Activated CD4-positive, alpha-beta T cell treated with anti-CD3 and anti-CD28 coated beads, Interleukin-2, amount 50 U/mL, for 48 hours (primary cell): ENCODE results near the gene ROGDI.

Experiments used
- DNase-seq, 2 experiments: peaks; one replicate each; pipeline ENCODE4 v3.0.0-alpha.2; 2020

ROGDI gene

GRCh38 chr16:4801962-4802658, at the start of gene ROGDI:
ROGDI (minus strand) TSS chr16:4802633; CDS start chr16:4802571, 62 bp downstream.
- peak; percentile 76 to 80 for DNase-seq

- DNase-seq: no peak
Observed at GRCh38 chr16:4850211-4850610, 47.8 kb upstream of the ROGDI start.

DNA sequence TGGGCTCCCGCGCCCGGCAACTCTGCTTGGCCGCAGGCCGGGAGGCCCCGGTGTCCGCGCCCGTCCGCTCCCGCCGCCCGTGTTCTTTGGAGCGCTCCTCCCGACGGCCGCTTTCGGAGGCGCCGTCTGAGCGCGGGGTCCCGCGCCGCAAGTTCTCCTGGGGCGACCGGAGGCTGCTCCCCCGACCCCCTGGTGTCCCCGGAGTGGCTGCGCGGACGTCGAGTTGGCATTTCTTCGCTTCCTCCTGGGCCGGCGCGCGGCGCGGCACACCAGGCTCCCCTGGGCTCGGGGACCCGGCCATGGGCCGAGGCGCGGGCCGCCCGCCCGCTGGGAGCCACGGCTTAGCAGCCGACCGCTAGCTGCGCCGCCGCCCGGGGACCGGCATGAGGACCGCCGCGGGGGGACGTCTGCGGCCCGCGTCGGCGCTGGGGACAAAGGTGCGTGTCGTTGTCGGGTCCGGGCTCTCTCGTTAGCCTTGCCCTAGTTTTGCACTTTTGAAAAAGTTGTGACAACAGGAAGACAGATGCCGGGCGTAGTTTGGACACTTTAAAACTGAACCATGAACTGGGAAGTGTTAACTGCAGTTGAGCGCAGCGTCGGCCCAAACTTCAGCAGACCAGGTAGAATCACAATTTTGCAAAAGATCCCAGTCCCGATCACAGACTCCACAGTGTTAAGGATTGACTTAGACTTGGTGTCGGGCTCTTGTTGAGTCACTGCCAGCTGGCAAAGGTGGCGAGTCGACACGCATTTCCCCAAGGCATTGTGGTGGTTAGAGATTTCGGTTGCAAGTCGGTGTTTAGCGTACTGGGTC, 45.5 kb upstream of the ROGDI start:
- DNase-seq: peak; percentile 26 to 52

DNA sequence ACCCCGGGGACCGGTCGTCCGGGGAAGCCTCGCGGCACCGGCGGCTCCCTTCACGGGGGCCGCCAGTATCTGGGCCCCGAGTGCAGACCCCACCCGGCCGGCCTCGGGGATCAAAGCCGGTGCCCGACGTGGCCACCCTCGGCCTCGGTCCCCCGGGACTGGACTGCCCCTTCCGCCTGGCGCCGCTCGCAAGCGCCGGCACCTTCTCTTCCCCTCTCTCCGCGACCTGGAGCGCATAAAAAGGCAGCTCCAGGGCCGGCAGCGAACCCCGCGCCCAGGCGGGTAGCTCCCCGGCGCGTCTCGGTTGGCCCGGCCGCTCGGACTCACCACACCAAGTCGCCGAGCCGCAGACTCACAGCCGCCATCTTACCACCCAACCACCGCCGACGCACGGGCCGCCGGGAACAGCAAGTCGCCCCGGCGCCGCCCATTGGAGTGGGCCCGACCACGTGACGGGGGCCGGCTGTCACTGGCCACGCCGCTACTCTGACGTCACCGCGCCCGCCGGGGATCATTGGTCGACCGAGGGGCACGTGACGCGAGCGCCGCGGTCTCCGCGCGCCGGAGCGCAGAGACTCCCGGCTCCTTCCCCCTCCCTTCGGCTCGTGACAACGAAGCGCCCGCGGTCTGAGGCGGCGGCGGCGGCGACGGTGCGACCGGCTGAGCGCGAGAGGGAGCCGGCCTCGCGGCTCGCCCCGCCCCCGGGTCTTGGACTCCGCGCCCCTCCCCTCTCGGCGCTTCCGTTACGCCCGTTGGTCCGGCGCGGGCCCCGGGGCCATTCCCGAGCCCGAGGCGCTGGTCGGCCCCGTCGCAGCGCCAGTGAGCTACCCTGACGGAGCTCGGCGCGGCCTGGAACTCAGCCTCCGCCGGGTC, 44.7 kb upstream of the ROGDI start, which contains the start of the genes GLYR1 and UBN1:
Gene GLYR1, minus strand, starts transcription at position 388 of the 873 bp plus-strand sequence. Its CDS starts 23 bp downstream, at position 365.
Gene UBN1, plus strand, starts transcription at position 581 of the 873 bp plus-strand sequence. CDS start 5,437 bp downstream, outside the sequence.
- DNase-seq: peak; percentile 100

DNA sequence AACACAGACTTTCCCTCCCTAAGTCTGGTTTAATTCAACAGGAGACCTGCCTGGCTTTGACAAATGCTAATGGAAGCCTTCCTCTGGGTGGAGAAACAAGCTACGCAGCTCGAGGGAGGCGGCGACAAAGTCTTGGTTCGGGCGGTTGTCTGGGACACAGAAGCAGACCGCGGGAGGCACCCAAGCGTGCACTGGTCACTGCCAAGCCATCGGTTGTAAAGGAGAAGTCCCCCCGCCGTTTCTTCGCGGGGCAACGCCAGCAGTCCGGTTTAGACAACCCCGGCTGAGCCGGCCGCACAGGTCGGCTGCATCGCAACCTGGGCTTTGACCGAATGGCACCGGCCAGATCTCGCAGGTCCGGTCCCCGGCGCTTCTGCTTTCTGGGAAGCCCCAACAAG, 44.1 kb upstream of the ROGDI start:
- peak; percentile 26 to 41 for DNase-seq

DNA sequence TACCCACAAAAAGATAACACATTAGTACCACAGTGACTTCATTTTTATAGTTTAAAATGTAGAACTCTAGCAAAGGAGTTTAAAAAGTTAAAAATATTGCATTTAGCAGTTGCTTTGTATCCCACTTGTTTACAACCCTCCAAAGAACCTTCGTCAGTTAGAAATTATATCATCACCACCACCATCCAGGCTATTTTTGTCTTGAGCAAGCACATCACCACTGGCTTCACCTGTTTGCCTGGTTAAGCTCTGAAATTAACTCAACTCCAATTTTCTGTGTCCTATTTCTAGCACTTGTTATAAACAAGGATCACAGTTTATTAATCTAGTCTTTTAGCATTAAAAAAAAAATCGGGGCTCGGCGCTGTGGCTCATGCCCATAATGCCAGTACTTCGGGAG, 38.6 kb upstream of the ROGDI start:
- no peak for DNase-seq

- DNase-seq: no peak
Observed at GRCh38 chr16:4839942-4840341, 37.5 kb upstream of the ROGDI start.

GRCh38 chr16:4837733-4838501, 35.5 kb upstream of the ROGDI start:
- DNase-seq: no peak

GRCh38 chr16:4836727-4837126, 34.3 kb upstream of the ROGDI start:
- no peak for DNase-seq

GRCh38 chr16:4833584-4833983, 31.2 kb upstream of the ROGDI start:
- no peak for DNase-seq

DNA sequence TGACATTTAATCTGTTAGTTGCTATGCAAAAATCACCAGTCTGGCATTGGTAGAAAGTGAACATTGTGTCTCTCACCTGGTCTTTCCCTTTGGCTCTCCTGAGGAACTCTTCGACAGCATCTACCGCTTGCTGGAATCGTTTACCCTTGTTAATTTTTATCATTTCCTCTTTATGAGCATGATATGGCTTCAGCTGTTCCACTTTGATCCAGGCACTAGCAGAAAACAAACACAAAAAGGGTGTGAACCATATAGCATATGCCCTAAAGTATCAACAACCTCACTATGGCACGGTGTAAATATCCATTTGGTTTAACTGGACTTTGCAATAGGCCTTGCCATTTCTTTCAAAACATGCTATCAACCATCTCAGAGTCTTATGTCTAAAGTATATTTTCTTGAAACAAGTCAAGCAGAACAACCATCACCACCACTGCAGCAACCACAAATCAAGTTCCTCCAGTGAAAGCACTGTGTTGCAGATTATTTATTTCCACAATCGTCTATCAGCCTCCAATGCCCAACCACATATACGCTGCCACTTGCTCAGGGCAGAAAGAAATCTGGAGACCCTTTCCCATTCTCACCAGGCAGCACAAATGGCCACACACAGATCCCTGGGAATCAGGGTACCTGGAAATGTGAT, 30.4 kb upstream of the ROGDI start:
- DNase-seq: no peak

- no peak for DNase-seq
Observed at GRCh38 chr16:4831616-4832015, 29.2 kb upstream of the ROGDI start.

DNA sequence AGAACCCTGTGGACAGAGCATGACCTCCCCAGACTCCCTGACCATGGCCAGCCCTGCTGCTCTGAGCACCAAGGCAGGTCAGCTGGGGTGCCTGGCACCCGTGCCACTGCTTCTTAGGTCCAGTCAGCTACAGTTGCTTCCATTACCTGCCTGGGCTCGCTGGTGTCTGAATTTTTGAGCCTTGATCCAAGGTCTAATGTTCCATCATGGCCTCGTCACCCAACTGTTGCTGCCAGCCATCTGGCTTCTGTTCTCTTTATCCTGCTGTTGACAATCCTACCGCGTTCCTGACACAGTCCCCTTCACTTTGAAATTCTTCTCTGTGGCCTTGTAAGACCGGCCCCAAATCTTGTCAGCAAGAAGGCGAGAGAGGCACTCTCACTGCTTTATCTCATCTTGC, 28.0 kb upstream of the ROGDI start:
- DNase-seq: no peak

DNA sequence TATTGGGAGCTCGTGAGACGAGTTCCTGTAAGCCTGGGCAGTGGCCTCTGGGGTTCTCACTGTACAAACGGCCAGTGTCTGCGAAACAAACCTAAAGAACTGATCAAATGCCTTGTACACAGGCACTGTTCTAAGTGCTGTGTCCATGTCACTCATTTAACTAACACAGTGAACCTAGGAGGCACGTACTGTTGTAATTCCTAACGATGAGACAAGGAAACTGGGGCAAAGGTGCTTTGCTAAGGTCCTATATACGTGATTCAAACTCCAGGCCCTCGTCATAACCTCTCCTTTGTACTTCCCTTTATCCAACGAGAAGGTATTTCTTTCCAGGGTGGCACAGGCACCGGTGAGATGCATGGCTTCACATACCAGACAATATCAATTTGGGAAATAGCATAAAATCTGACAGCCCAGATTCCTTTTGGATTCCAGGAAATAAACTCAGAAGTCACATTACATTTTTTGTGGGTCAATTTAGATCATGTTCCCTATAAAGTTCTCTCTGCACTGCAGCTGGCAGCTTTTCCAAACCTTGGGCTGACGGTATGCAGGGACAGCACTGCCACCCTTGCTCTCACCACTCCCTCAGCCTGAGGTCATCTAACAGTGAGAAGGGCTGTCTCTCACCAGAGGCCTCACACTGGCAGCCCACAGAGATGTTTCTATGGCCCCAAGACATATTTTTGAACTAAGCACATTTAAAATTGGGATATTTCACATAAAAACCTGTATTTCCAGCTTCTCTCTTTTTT, 26.3 kb upstream of the ROGDI start:
- DNase-seq: no peak

DNA sequence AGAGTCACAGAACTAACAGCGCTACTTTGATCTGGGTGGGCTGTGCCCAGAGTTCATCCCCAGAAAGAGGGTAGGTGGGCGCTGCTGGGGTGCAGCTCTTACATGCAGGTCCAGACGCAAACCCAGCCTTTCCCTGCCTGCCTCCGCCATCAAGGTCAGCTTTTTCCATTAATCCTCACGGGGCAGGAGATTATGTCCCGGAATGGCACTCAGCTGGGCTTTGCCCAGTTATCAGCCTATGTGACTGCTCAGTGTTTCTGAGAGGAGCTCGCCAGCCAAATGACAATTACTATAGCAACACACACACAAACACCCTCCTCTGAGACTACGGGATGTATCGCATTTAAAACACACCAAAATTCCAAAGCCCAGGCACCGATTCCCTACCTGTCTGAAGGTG, 24.5 kb upstream of the ROGDI start:
- no peak for DNase-seq

DNA sequence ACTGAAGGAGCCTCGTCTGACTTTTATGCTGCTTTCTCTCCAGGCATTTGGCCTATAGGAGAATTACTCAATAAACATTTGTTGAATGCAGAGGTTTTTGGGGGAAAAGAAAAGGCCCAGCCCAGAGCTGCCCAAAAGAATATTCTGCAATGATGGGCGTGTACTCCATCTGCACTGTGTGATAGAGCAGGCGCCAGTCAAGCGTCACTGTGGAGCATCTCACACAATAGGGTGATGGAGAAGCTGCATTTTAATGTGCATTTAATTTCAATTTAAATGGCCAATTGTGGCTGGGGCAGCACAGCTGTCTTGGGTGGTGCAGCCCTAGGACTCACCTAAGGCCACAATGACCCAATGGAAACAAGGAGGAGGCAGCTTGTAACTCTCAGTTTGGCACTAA, 24.1 kb upstream of the ROGDI start:
- no peak for DNase-seq

DNA sequence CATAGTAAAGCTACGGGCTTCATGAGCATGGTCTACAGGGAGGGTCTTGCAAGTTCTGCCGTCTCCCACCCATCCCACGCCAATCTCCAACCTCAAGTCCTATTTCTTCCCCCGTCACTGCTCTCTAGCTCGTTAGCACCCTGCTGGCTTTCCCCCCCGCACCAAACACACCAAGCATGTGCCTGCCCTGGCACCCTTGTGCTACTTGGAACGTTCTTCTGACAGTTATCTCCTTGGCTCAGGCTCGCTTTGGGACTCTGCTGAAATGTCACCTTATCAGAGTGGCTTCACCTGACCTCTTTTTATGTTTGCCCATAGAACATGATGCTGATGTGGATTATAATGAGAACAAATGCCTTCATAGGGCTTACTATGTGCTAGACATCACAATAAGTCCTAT, 22.8 kb upstream of the ROGDI start:
- no peak for DNase-seq

DNA sequence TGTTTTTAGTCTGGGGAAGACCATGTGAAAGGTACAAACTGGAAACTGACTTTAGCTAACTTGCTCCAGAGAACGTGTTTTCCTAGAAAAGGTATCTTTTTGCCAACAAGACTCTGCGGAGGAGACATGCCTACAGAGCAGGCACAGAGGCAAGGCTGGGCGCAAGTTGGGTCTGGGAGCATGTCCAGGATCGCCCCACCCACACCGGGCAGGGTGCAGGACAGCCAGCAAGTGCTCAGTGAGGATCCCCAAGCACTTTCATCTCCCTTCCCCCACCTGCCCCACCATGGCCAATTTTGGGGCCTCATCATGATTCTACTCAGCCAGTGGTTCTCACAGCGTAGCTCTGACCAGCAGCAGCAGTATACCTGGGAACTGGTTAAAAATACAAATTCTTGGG, 18.2 kb upstream of the ROGDI start:
- DNase-seq: no peak

- no peak for DNase-seq
Observed at GRCh38 chr16:4814542-4815173, 12.2 kb upstream of the ROGDI start.

DNA sequence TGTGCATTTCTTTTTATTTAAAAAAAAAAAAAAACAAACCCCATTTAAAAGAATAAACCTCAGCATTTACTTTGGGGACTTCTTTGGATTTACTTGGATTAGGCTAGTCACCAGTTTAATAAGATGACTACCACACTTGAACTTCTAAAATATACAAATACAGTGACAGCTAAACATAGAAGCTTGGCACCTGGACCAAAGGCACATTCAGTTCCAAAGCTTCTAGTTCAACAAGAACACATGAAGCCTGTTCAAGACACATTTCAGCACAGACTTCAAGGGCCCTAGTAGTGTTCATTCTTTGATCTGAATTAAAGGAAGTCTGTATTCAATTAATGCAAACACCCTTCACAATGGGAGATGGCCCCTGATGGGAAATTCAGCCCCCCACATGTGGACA, 11.6 kb upstream of the ROGDI start:
- no peak for DNase-seq
